Measurements from ENCODE around the gene SV2B. TPM values are rescaled to one million over a fixed set of nuclear protein-coding genes. Genes with fewer than 3 reads are reported as not detected.

The SV2B gene
- total and polyA plus RNA-seq, 9 of the 15 experiments (the other 6 are each of a cell fraction or from before 2014, with no cell fraction given) = 0.01 to 0.25 (median 0.11) TPM

DNA sequence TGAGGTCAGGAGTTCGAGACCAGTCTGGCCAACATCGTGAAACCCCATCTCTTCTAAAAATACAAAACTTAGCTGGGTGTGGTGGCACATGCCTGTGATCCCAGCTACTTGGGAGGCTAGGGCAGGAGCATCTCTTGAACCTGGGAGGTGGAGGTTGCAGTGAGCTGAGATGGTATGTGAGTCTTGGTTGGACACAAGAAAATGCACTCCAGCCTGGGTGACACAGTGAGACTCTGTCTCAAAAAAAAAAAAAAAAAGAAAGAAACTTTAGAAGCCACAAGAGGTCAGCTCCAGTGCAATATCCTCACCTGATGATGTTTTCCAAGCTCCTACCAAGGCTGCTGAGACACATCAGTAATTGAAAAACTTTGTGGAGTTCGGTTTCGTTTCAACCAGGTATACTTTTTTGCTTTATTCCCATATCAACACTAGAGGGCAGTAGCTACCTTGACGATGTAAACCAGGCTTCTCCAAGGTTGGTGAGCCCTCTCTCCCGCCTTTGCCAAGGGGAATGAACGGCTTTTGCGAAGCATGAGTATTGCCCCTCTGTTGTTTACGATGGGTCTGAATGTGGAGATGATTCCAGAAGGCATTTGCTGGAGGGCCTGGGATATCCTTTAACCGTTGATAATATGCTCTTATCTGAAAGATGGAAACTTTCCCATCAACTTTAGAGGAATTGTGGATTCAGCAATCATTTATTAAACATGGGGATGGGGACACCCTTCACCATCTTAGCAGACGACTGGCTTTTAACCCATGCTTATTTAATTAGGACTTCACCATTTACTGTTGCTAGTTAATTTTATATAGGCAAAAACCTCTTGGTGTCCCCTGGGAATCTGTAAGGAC is 202.8 kb downstream of the SV2B start (continued):
- TF ChIP-seq, protein P1, sequence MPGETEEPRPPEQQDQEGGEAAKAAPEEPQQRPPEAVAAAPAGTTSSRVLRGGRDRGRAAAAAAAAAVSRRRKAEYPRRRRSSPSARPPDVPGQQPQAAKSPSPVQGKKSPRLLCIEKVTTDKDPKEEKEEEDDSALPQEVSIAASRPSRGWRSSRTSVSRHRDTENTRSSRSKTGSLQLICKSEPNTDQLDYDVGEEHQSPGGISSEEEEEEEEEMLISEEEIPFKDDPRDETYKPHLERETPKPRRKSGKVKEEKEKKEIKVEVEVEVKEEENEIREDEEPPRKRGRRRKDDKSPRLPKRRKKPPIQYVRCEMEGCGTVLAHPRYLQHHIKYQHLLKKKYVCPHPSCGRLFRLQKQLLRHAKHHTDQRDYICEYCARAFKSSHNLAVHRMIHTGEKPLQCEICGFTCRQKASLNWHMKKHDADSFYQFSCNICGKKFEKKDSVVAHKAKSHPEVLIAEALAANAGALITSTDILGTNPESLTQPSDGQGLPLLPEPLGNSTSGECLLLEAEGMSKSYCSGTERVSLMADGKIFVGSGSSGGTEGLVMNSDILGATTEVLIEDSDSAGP (CRISPR knock-in tag; IDR thresholded peaks at IDR 0.05) = no peak
- TF ChIP-seq MEF2A (IDR thresholded peaks at IDR 0.05; ENCODE audit: control insufficient read depth, low read depth, low read length) = no peak
- TF ChIP-seq, protein P2, sequence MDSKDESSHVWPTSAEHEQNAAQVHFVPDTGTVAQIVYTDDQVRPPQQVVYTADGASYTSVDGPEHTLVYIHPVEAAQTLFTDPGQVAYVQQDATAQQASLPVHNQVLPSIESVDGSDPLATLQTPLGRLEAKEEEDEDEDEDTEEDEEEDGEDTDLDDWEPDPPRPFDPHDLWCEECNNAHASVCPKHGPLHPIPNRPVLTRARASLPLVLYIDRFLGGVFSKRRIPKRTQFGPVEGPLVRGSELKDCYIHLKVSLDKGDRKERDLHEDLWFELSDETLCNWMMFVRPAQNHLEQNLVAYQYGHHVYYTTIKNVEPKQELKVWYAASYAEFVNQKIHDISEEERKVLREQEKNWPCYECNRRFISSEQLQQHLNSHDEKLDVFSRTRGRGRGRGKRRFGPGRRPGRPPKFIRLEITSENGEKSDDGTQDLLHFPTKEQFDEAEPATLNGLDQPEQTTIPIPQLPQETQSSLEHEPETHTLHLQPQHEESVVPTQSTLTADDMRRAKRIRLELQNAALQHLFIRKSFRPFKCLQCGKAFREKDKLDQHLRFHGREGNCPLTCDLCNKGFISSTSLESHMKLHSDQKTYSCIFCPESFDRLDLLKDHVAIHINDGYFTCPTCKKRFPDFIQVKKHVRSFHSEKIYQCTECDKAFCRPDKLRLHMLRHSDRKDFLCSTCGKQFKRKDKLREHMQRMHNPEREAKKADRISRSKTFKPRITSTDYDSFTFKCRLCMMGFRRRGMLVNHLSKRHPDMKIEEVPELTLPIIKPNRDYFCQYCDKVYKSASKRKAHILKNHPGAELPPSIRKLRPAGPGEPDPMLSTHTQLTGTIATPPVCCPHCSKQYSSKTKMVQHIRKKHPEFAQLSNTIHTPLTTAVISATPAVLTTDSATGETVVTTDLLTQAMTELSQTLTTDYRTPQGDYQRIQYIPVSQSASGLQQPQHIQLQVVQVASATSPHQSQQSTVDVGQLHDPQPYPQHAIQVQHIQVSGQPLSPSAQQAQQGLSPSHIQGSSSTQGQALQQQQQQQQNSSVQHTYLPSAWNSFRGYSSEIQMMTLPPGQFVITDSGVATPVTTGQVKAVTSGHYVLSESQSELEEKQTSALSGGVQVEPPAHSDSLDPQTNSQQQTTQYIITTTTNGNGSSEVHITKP (IDR thresholded peaks at IDR 0.05; ENCODE audit: partially characterized antibody) = no peak
- TF ChIP-seq, protein P3, sequence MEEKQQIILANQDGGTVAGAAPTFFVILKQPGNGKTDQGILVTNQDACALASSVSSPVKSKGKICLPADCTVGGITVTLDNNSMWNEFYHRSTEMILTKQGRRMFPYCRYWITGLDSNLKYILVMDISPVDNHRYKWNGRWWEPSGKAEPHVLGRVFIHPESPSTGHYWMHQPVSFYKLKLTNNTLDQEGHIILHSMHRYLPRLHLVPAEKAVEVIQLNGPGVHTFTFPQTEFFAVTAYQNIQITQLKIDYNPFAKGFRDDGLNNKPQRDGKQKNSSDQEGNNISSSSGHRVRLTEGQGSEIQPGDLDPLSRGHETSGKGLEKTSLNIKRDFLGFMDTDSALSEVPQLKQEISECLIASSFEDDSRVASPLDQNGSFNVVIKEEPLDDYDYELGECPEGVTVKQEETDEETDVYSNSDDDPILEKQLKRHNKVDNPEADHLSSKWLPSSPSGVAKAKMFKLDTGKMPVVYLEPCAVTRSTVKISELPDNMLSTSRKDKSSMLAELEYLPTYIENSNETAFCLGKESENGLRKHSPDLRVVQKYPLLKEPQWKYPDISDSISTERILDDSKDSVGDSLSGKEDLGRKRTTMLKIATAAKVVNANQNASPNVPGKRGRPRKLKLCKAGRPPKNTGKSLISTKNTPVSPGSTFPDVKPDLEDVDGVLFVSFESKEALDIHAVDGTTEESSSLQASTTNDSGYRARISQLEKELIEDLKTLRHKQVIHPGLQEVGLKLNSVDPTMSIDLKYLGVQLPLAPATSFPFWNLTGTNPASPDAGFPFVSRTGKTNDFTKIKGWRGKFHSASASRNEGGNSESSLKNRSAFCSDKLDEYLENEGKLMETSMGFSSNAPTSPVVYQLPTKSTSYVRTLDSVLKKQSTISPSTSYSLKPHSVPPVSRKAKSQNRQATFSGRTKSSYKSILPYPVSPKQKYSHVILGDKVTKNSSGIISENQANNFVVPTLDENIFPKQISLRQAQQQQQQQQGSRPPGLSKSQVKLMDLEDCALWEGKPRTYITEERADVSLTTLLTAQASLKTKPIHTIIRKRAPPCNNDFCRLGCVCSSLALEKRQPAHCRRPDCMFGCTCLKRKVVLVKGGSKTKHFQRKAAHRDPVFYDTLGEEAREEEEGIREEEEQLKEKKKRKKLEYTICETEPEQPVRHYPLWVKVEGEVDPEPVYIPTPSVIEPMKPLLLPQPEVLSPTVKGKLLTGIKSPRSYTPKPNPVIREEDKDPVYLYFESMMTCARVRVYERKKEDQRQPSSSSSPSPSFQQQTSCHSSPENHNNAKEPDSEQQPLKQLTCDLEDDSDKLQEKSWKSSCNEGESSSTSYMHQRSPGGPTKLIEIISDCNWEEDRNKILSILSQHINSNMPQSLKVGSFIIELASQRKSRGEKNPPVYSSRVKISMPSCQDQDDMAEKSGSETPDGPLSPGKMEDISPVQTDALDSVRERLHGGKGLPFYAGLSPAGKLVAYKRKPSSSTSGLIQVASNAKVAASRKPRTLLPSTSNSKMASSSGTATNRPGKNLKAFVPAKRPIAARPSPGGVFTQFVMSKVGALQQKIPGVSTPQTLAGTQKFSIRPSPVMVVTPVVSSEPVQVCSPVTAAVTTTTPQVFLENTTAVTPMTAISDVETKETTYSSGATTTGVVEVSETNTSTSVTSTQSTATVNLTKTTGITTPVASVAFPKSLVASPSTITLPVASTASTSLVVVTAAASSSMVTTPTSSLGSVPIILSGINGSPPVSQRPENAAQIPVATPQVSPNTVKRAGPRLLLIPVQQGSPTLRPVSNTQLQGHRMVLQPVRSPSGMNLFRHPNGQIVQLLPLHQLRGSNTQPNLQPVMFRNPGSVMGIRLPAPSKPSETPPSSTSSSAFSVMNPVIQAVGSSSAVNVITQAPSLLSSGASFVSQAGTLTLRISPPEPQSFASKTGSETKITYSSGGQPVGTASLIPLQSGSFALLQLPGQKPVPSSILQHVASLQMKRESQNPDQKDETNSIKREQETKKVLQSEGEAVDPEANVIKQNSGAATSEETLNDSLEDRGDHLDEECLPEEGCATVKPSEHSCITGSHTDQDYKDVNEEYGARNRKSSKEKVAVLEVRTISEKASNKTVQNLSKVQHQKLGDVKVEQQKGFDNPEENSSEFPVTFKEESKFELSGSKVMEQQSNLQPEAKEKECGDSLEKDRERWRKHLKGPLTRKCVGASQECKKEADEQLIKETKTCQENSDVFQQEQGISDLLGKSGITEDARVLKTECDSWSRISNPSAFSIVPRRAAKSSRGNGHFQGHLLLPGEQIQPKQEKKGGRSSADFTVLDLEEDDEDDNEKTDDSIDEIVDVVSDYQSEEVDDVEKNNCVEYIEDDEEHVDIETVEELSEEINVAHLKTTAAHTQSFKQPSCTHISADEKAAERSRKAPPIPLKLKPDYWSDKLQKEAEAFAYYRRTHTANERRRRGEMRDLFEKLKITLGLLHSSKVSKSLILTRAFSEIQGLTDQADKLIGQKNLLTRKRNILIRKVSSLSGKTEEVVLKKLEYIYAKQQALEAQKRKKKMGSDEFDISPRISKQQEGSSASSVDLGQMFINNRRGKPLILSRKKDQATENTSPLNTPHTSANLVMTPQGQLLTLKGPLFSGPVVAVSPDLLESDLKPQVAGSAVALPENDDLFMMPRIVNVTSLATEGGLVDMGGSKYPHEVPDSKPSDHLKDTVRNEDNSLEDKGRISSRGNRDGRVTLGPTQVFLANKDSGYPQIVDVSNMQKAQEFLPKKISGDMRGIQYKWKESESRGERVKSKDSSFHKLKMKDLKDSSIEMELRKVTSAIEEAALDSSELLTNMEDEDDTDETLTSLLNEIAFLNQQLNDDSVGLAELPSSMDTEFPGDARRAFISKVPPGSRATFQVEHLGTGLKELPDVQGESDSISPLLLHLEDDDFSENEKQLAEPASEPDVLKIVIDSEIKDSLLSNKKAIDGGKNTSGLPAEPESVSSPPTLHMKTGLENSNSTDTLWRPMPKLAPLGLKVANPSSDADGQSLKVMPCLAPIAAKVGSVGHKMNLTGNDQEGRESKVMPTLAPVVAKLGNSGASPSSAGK (IDR thresholded peaks at IDR 0.05) = no peak
- TF ChIP-seq, protein P4, sequence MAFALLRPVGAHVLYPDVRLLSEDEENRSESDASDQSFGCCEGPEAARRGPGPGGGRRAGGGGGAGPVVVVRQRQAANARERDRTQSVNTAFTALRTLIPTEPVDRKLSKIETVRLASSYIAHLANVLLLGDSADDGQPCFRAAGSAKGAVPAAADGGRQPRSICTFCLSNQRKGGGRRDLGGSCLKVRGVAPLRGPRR (CRISPR knock-in tag; IDR thresholded peaks at IDR 0.05) = no peak
- no peak for TF ChIP-seq MAFF (IDR thresholded peaks at IDR 0.05; ENCODE audit: low read length)
- no peak for TF ChIP-seq TAF1 (IDR thresholded peaks at IDR 0.05; ENCODE audit: control insufficient read depth, extremely low read depth, insufficient read depth, low read length, severe bottlenecking)

Data from K562 (cell line).